ENCODE data around the gene TIMM23B.
"Not testable (repeated sequence)": the region's sequence is repeated elsewhere in the genome, so short reads cannot be mapped to it uniquely, and the experiment has no call there.

DNA sequence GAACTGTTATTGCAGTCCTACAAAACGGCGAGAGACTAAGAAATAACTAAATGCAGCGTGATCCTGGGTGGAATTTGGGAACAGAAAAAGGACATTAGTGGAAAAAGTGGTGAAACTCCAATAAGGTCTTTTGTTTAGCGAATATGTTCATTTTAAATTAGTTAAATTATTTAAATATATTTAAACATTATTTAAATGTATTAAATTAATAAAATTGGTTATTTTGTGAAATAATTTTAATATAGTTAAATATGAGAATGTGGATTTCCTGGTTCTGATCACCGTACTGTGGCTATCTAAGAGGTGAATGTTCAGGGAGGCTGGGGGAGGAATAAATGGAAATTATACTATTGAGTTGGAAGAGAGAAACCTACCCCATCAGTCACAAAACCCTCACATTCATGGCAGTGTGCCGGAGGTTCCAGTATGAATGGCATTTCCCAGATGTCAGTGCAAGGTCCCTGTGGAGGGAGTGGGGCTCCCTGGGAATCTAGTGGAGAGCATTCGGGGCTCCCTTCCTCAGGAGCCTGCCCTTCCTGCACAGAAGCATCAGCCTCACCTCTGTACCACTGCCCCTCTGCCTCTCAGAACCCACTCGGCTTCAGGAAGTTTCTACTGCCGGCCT is 73.9 kb downstream of the TIMM23B start:
- TF ChIP-seq, protein P1, sequence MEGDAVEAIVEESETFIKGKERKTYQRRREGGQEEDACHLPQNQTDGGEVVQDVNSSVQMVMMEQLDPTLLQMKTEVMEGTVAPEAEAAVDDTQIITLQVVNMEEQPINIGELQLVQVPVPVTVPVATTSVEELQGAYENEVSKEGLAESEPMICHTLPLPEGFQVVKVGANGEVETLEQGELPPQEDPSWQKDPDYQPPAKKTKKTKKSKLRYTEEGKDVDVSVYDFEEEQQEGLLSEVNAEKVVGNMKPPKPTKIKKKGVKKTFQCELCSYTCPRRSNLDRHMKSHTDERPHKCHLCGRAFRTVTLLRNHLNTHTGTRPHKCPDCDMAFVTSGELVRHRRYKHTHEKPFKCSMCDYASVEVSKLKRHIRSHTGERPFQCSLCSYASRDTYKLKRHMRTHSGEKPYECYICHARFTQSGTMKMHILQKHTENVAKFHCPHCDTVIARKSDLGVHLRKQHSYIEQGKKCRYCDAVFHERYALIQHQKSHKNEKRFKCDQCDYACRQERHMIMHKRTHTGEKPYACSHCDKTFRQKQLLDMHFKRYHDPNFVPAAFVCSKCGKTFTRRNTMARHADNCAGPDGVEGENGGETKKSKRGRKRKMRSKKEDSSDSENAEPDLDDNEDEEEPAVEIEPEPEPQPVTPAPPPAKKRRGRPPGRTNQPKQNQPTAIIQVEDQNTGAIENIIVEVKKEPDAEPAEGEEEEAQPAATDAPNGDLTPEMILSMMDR (conservative IDR thresholded peaks at IDR 0.05) = not testable (repeated sequence)
- not testable (repeated sequence) for TF ChIP-seq ZFX (IDR thresholded peaks at IDR 0.05)

Data from C4-2B (cell line).